ENCODE results near the gene LENG8.

The LENG8 gene

DNA sequence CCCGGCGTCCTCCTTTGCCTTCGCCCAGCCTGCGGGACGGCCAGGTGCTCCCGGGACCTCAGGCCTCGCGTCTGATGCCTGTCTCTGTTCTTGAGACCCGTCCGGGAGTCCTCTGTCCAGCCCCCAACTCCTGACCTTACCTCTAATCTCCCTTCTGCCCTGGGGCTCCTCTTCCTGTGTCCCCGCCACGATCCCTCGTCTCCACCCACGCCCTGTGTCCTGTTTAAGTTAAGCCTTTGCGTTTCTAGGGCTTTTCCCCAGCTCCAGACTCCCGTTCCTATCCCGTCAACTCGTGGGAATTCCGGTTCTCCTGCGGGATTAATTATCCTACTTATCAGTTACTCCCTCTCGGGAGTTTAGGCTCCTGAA, 686 bp downstream of the LENG8 start:
- peak overlapping the region; percentile 90 for H3K27ac ChIP-seq (ENCODE audit: extremely low read depth, low read depth, low read length)
- ChIA-PET POLR2A (interaction anchor here (1.4 to 3.4 kb wide), 3 partner anchors 10 to 248 kb away, joined by 4 to 64 read pairs (median 10); no protein-coding TSS in a partner anchor), CTCF (interaction anchor here (1.5 to 4.8 kb wide), 2 partner anchors 11 to 58 kb away, joined by 3 to 43 read pairs; no protein-coding TSS in a partner anchor)
- no peaks in the 10 kb centered on the region for H3K9me3 ChIP-seq (ENCODE audit: control insufficient read depth, insufficient read depth, low read depth, low read length)
- TF ChIP-seq ZNF629 (tag by site-specific recombination; IDR thresholded peaks at IDR 0.05), result no peak
- no peak for TF ChIP-seq ZFP69B (tag by site-specific recombination; IDR thresholded peaks at IDR 0.05)
- TF ChIP-seq ZFHX2 (tag by site-specific recombination; conservative IDR thresholded peaks at IDR 0.05), result peak; percentile 62
- TF ChIP-seq, protein P1, sequence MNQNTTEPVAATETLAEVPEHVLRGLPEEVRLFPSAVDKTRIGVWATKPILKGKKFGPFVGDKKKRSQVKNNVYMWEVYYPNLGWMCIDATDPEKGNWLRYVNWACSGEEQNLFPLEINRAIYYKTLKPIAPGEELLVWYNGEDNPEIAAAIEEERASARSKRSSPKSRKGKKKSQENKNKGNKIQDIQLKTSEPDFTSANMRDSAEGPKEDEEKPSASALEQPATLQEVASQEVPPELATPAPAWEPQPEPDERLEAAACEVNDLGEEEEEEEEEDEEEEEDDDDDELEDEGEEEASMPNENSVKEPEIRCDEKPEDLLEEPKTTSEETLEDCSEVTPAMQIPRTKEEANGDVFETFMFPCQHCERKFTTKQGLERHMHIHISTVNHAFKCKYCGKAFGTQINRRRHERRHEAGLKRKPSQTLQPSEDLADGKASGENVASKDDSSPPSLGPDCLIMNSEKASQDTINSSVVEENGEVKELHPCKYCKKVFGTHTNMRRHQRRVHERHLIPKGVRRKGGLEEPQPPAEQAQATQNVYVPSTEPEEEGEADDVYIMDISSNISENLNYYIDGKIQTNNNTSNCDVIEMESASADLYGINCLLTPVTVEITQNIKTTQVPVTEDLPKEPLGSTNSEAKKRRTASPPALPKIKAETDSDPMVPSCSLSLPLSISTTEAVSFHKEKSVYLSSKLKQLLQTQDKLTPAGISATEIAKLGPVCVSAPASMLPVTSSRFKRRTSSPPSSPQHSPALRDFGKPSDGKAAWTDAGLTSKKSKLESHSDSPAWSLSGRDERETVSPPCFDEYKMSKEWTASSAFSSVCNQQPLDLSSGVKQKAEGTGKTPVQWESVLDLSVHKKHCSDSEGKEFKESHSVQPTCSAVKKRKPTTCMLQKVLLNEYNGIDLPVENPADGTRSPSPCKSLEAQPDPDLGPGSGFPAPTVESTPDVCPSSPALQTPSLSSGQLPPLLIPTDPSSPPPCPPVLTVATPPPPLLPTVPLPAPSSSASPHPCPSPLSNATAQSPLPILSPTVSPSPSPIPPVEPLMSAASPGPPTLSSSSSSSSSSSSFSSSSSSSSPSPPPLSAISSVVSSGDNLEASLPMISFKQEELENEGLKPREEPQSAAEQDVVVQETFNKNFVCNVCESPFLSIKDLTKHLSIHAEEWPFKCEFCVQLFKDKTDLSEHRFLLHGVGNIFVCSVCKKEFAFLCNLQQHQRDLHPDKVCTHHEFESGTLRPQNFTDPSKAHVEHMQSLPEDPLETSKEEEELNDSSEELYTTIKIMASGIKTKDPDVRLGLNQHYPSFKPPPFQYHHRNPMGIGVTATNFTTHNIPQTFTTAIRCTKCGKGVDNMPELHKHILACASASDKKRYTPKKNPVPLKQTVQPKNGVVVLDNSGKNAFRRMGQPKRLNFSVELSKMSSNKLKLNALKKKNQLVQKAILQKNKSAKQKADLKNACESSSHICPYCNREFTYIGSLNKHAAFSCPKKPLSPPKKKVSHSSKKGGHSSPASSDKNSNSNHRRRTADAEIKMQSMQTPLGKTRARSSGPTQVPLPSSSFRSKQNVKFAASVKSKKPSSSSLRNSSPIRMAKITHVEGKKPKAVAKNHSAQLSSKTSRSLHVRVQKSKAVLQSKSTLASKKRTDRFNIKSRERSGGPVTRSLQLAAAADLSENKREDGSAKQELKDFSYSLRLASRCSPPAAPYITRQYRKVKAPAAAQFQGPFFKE (tag by site-specific recombination; IDR thresholded peaks at IDR 0.05; ENCODE audit: borderline replicate concordance), result no peak
- TF ChIP-seq, protein P2, sequence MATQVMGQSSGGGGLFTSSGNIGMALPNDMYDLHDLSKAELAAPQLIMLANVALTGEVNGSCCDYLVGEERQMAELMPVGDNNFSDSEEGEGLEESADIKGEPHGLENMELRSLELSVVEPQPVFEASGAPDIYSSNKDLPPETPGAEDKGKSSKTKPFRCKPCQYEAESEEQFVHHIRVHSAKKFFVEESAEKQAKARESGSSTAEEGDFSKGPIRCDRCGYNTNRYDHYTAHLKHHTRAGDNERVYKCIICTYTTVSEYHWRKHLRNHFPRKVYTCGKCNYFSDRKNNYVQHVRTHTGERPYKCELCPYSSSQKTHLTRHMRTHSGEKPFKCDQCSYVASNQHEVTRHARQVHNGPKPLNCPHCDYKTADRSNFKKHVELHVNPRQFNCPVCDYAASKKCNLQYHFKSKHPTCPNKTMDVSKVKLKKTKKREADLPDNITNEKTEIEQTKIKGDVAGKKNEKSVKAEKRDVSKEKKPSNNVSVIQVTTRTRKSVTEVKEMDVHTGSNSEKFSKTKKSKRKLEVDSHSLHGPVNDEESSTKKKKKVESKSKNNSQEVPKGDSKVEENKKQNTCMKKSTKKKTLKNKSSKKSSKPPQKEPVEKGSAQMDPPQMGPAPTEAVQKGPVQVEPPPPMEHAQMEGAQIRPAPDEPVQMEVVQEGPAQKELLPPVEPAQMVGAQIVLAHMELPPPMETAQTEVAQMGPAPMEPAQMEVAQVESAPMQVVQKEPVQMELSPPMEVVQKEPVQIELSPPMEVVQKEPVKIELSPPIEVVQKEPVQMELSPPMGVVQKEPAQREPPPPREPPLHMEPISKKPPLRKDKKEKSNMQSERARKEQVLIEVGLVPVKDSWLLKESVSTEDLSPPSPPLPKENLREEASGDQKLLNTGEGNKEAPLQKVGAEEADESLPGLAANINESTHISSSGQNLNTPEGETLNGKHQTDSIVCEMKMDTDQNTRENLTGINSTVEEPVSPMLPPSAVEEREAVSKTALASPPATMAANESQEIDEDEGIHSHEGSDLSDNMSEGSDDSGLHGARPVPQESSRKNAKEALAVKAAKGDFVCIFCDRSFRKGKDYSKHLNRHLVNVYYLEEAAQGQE (tag by site-specific recombination; IDR thresholded peaks at IDR 0.05), result peak; percentile 31; the same call in 1 of the 2 replicates
- 0 out of 2 replicates have a peak, but pooled peaks have one; percentile 11 for TF ChIP-seq ZBTB48 (tag by site-specific recombination; IDR thresholded peaks at IDR 0.05)
- H3K4me1 ChIP-seq (ENCODE audit: control insufficient read depth, insufficient read depth, low read length), result peaks cover 29% of the 10 kb centered on the region
- peak overlapping the region; percentile 96 for H3K4me3 ChIP-seq (ENCODE audit: low read depth, low read length)
- H3K36me3 ChIP-seq (ENCODE audit: control insufficient read depth in 2 of 2, insufficient read depth in 1 of 2, low read length in 2 of 2), result peaks cover 36 to 57% of the 10 kb centered on the region in 2 experiments

DNA sequence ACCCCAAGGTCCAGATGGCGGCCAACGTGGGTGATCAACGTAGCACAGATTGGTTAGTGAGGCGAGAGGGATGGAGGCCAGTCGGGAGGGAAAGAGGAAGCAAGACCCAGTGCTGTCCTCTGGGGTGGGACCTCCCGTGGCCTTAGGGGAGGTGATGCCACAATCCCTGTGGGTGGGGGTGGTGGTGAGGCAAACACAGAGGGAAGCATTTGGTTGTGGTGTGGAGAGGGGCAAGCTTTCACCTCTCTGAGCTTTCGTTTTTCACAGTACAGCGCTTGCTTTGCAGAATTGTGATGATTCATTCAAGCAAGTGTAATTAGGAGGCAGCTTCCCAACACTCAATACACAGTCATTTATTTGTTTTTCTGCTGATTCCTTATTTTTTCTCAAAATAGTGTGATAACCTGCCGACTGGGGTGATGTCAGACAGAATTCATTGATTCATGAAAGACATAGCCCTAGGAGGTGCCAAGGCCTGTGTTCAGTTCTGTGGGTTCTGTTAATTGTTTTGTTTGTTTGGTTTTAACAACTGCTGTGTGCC, 2.4 kb downstream of the LENG8 start:
- H3K9me3 ChIP-seq (ENCODE audit: control insufficient read depth, insufficient read depth, low read depth, low read length), result no peaks in the 10 kb centered on the region
- TF ChIP-seq ZNF626 (tag by site-specific recombination; IDR thresholded peaks at IDR 0.05) (no peak), ZNF362 (tag by site-specific recombination; IDR thresholded peaks at IDR 0.05) (0 out of 2 replicates have a peak, but pooled peaks have one; percentile 55), ZNF24 (tag by site-specific recombination; IDR thresholded peaks at IDR 0.05) (peak; percentile 62; the same call in 1 of the 2 replicates), ZNF324 (tag by site-specific recombination; IDR thresholded peaks at IDR 0.05) (no peak), ZNF366 (tag by site-specific recombination; conservative IDR thresholded peaks at IDR 0.05) (no peak; the same call in 1 of the 2 replicates), ZFHX2 (tag by site-specific recombination; conservative IDR thresholded peaks at IDR 0.05) (no peak), ZNF610 (tag by site-specific recombination; IDR thresholded peaks at IDR 0.05; ENCODE audit: borderline replicate concordance) (no peak), ZNF704 (tag by site-specific recombination; IDR thresholded peaks at IDR 0.05) (no peak)
- TF ChIP-seq, protein P3, sequence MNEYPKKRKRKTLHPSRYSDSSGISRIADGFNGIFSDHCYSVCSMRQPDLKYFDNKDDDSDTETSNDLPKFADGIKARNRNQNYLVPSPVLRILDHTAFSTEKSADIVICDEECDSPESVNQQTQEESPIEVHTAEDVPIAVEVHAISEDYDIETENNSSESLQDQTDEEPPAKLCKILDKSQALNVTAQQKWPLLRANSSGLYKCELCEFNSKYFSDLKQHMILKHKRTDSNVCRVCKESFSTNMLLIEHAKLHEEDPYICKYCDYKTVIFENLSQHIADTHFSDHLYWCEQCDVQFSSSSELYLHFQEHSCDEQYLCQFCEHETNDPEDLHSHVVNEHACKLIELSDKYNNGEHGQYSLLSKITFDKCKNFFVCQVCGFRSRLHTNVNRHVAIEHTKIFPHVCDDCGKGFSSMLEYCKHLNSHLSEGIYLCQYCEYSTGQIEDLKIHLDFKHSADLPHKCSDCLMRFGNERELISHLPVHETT (tag by site-specific recombination; IDR thresholded peaks at IDR 0.05), result no peak
- TF ChIP-seq, protein P4, sequence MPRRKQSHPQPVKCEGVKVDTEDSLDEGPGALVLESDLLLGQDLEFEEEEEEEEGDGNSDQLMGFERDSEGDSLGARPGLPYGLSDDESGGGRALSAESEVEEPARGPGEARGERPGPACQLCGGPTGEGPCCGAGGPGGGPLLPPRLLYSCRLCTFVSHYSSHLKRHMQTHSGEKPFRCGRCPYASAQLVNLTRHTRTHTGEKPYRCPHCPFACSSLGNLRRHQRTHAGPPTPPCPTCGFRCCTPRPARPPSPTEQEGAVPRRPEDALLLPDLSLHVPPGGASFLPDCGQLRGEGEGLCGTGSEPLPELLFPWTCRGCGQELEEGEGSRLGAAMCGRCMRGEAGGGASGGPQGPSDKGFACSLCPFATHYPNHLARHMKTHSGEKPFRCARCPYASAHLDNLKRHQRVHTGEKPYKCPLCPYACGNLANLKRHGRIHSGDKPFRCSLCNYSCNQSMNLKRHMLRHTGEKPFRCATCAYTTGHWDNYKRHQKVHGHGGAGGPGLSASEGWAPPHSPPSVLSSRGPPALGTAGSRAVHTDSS (tag by site-specific recombination; IDR thresholded peaks at IDR 0.05), result no peak
- TF ChIP-seq, protein P5, sequence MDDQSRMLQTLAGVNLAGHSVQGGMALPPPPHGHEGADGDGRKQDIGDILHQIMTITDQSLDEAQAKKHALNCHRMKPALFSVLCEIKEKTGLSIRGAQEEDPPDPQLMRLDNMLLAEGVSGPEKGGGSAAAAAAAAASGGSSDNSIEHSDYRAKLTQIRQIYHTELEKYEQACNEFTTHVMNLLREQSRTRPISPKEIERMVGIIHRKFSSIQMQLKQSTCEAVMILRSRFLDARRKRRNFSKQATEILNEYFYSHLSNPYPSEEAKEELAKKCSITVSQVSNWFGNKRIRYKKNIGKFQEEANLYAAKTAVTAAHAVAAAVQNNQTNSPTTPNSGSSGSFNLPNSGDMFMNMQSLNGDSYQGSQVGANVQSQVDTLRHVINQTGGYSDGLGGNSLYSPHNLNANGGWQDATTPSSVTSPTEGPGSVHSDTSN (CRISPR knock-in tag; IDR thresholded peaks at IDR 0.05), result no peak

More for the DNA sequence above, 2.4 kb downstream of the LENG8 start:
- peak overlapping the region; percentile 54 for H3K27ac ChIP-seq (ENCODE audit: extremely low read depth, low read depth, low read length)
- ChIA-PET CTCF (interaction anchor here (1.0 to 4.8 kb wide), 2 partner anchors 13 to 27 kb away, joined by 3 to 43 read pairs; no protein-coding TSS in a partner anchor), POLR2A (interaction anchor here (1.9 kb wide), 1 partner anchor 12 kb away, joined by 8 read pairs; the partner anchor contains the start of gene LENG9)
- no peak overlapping the region for H3K4me3 ChIP-seq (ENCODE audit: low read depth, low read length)
- peaks cover 29 to 61% of the 10 kb centered on the region in 2 experiments for H3K36me3 ChIP-seq (ENCODE audit: control insufficient read depth in 2 of 2, insufficient read depth in 1 of 2, low read length in 2 of 2)
- peaks cover 29% of the 10 kb centered on the region for H3K4me1 ChIP-seq (ENCODE audit: control insufficient read depth, insufficient read depth, low read length)

Measured in HEK293 (cell line).